GM23338 (cell line): ENCODE data around the gene NTPCR. TPM values are rescaled to one million over a fixed set of nuclear protein-coding genes. Genes with fewer than 3 reads are reported as not detected.

Experiments used
- ATAC-seq: fragments of 200-7000 bp; cut with Tn5 transposase; 3 replicates; pipeline ENCODE4 v1.9.1; 2020
- DNase-seq: peaks from one replicate; pipeline ENCODE4 v3.0.0-alpha.2; 2015; ENCODE audit warnings: low spot score
- H2AFZ ChIP-seq: fragments of 200-600 bp; sonication (generic); 2 replicates; pipeline ENCODE4 v1.8.0; 2016; ENCODE audit warnings: antibody characterized with exemption, mild to moderate bottlenecking, moderate library complexity
- H3F3A ChIP-seq: fragments of 200-600 bp; sonication (generic); replicated peaks from 2 replicates; pipeline ENCODE4 v1.8.0; 2017; ENCODE audit warnings: antibody characterized with exemption, mixed run types, low read depth
- H3K27ac ChIP-seq: fragments of 200-600 bp; sonication (generic); 2 replicates; pipeline ENCODE4 v1.6.1; 2016; ENCODE audit warnings: low read depth
- H3K27me3 ChIP-seq: fragments of 200-600 bp; sonication (generic); 2 replicates; pipeline ENCODE4 v1.8.0; 2016; ENCODE audit warnings: mild to moderate bottlenecking, mixed run types, moderate library complexity; ENCODE audit not compliant: insufficient read depth
- H3K36me3 ChIP-seq: fragments of 200-600 bp; sonication (generic); 2 replicates; pipeline ENCODE4 v1.8.0; 2016; ENCODE audit warnings: mild to moderate bottlenecking; ENCODE audit not compliant: insufficient read depth
- H3K4me1 ChIP-seq: fragments of 200-600 bp; sonication (generic); 2 replicates; pipeline ENCODE4 v1.8.0; 2016; ENCODE audit warnings: mild to moderate bottlenecking, moderate library complexity; ENCODE audit not compliant: insufficient read depth
- H3K4me2 ChIP-seq: fragments of 200-600 bp; sonication (generic); 2 replicates; pipeline ENCODE4 v1.7.1; 2017; ENCODE audit warnings: mixed run types
- H3K4me3 ChIP-seq: fragments of 200-600 bp; sonication (generic); 2 replicates; pipeline ENCODE4 v1.6.1; 2016; ENCODE audit warnings: mixed run types
- H3K79me2 ChIP-seq: fragments of 200-600 bp; sonication (generic); replicated peaks from 2 replicates; pipeline ENCODE4 v1.8.0; 2017; ENCODE audit warnings: mild to moderate bottlenecking; ENCODE audit not compliant: insufficient read depth
- H3K9me2 ChIP-seq: fragments of 200-600 bp; sonication (generic); 2 replicates; pipeline ENCODE4 v1.8.0; 2017; ENCODE audit not compliant: insufficient read depth
- H4K20me1 ChIP-seq: fragments of 200-600 bp; sonication (generic); replicated peaks from 2 replicates; pipeline ENCODE4 v1.8.0; 2017; ENCODE audit warnings: mild to moderate bottlenecking; ENCODE audit not compliant: insufficient read depth
- H3K27ac Mint-ChIP-seq: 2 replicates; pipeline ENCODE4 v1.8.0; 2020; ENCODE audit warnings: inconsistent platforms, mild to moderate bottlenecking, moderate library complexity, mixed read lengths
- H3K27me3 Mint-ChIP-seq: 3 replicates; pipeline ENCODE4 v1.8.0; 2022; ENCODE audit warnings: low read depth, mild to moderate bottlenecking, moderate library complexity, mixed read lengths, inconsistent platforms; ENCODE audit not compliant: insufficient read depth, poor library complexity
- H3K36me3 Mint-ChIP-seq: 3 replicates; pipeline ENCODE4 v1.8.0; 2021; ENCODE audit warnings: low read depth, mild to moderate bottlenecking, inconsistent platforms, moderate library complexity, mixed read lengths
- H3K4me1 Mint-ChIP-seq: 3 replicates; pipeline ENCODE4 v1.8.0; 2020; ENCODE audit warnings: mild to moderate bottlenecking, inconsistent platforms, mixed read lengths
- H3K4me3 Mint-ChIP-seq: 3 replicates; pipeline ENCODE4 v1.8.0; 2021; ENCODE audit warnings: moderate library complexity, mild to moderate bottlenecking, inconsistent platforms, mixed read lengths
- H3K9me3 Mint-ChIP-seq: 3 replicates; pipeline ENCODE4 v1.8.0; 2020; ENCODE audit warnings: moderate library complexity, mild to moderate bottlenecking, inconsistent platforms, mixed read lengths
- CREB1 ChIP-seq: fragments of 250-450 bp; sonication (Bioruptor Pico); IDR thresholded peaks from 2 replicates; pipeline ENCODE4 v1.5.0; 2020; ENCODE audit warnings: low read depth, mild to moderate bottlenecking, moderate library complexity
- EZH2 ChIP-seq: fragments of 200-600 bp; sonication (generic); IDR thresholded peaks from one replicate; pipeline ENCODE4 v1.8.0; 2017; ENCODE audit warnings: antibody characterized with exemption, mild to moderate bottlenecking, low read depth; ENCODE audit not compliant: unreplicated experiment
- EZH2phosphoT487 ChIP-seq: fragments of 200-600 bp; sonication (generic); IDR thresholded peaks from one replicate; pipeline ENCODE4 v1.8.1; 2018; ENCODE audit warnings: antibody characterized with exemption; ENCODE audit not compliant: unreplicated experiment
- JUNB ChIP-seq: IDR thresholded peaks from one replicate; pipeline ENCODE4 v1.6.1; 2016; ENCODE audit warnings: antibody characterized with exemption; ENCODE audit not compliant: unreplicated experiment
- NANOG ChIP-seq: IDR thresholded peaks from 2 replicates; pipeline ENCODE4 v1.6.1; 2016; ENCODE audit warnings: antibody characterized with exemption, borderline replicate concordance
- POLR2AphosphoS5 ChIP-seq: IDR thresholded peaks from 2 replicates; pipeline ENCODE4 v1.6.1; 2016; ENCODE audit warnings: antibody characterized with exemption, low read depth
- ZNF114 ChIP-seq: fragments of 250-450 bp; sonication (Bioruptor Pico); IDR thresholded peaks from 2 replicates; pipeline ENCODE4 v1.5.0; 2020; ENCODE audit warnings: mild to moderate bottlenecking, moderate library complexity
- polyA plus RNA-seq: library from polyadenylated mRNA; unstranded; fragments of >200 nt; fragmentation: Nextera tagmentation; extraction: Ambion mirVana; gene quantifications from 2 replicates; pipeline ENCODE4 v1.2.1, GENCODE V29; 2016
- total RNA-seq: library from RNA; depleted of rRNA; stranded (reverse); fragments of >200 nt; shearing (Covaris generic); gene quantifications from 2 replicates; pipeline ENCODE4 v1.2.3, GENCODE V29; 2014
- TF ChIP-seq, protein P1 (sequence below), 2 experiments: fragments of 200-600 bp in 1 of 2; sonication (generic) in 1 of 2; conservative IDR thresholded peaks; 2 replicates each; pipeline versions ENCODE4 v1.5.1 to v1.6.1; 2016 to 2017; ENCODE audit warnings: antibody characterized with exemption in 2 of 2, low read depth in 2 of 2, mild to moderate bottlenecking in 2 of 2, moderate library complexity in 1 of 2

The NTPCR gene
- total and polyA plus RNA-seq, 2 experiments from 2014 or later, result 64.1 to 150 TPM

DNA sequence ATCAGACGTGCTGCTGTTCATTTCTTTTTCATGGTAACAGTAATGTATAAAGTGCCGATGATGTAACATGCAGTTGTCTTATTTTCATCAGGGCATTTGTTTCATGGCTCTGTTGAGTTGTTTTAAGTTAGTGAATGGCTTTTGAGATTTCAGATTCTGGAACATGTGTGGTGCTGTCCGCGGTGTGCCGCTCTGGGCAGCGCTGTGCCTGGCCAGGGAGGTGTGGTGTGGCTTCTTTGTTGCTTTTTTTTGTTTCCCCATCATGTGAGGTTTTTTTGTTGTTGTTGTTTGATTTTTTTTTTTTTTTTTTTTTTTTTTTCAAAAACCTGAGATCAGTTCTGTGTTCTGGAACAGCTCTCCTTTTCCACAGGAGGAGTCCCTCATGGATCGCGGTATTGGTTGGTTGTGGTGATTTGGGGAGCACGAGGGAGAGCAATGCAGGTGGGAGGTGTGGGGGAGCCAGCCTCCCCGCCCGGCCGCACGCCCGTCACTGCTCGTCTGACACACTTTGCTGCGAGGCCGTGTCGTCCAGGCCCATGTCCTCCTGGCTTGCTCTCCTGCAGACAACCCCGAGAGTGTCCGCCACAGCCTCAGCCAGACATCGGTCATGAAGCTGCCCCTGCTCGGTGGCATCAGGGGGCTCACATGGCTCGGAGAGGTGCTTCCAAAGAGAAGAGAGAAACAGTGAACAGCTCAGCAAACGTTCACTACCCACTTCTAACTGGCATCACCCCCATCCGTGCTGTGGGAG lies 33.6 kb downstream of the NTPCR start:
- Histone ChIP-seq H3K4me2 (no peak overlapping the region), H3K9me2 (no peaks in the 10 kb centered on the region), H3K4me3 (no peak overlapping the region), H3K4me1 (peaks cover 5% of the 10 kb centered on the region), H3K27me3 (no peaks in the 10 kb centered on the region), H3K27ac (no peak overlapping the region), H2AFZ (no peak overlapping the region), H4K20me1 (0 out of 2 replicates have a peak, but pooled peaks cover 6% of the 10 kb centered on the region), H3F3A (no peaks in the 10 kb centered on the region), H3K79me2 (no peaks in the 10 kb centered on the region), H3K36me3 (no peaks in the 10 kb centered on the region; the same call in 1 of the 2 replicates)
- Mint-ChIP-seq H3K4me1 (peaks cover 10% of the 10 kb centered on the region), H3K36me3 (peaks cover 17% of the 10 kb centered on the region; the same call in 2 of the 3 replicates), H3K27ac (peak overlapping the region; percentile 43; the same call in 1 of the 2 replicates), H3K9me3 (no peaks in the 10 kb centered on the region), H3K27me3 (peaks cover 6% of the 10 kb centered on the region), H3K4me3 (no peak overlapping the region)
- no peak for ATAC-seq
- no peak for DNase-seq
- TF ChIP-seq POLR2AphosphoS5, result 0 out of 2 replicates have a peak, but pooled peaks have one; percentile 29
- no peak for TF ChIP-seq ZNF114 (CRISPR knock-in tag)

DNA sequence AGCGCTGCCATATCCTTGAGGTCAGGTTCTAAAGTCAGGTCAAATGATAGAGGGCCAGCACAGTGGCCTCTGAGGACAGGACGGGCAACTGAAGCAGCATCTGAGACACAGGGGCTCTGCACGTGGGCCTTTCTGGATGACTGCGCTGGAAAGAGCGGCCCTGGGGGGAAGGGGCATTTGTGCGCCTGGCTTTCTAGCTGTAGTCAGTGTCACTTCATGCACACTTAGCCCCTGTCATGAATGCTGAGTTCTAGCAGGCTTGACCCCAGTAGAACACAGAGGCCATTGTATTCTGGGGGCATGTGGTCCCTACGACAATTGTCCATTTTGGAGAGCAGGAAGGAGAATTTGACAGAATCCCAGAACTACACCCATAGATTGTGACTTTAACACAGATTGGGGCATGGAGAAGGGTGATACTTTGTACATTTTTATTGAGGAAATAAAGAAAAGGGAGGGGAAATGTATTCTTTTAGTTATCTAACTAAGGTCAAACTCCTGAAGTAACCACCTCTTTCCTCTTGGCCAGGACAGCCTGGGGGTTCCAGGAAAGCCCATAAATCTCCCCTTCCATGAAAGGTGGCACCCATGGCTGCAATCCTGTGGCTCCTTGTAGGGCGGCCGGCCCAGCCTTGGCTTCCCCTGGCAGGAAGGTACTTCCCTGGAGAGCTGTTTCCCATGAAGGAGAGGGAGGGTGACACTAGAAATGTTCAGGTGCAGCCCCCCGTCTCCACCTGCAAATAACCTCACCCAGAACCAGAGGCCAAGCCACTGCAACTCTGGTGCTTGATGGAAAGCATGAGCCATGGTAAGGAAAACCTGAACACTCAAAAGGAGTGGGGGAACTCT lies 34.4 kb downstream of the NTPCR start:
- Histone ChIP-seq H3K79me2 (no peaks in the 10 kb centered on the region), H3K36me3 (no peaks in the 10 kb centered on the region; the same call in 1 of the 2 replicates), H4K20me1 (0 out of 2 replicates have a peak, but pooled peaks cover 6% of the 10 kb centered on the region), H2AFZ (no peak overlapping the region), H3K4me3 (no peak overlapping the region), H3K9me2 (no peaks in the 10 kb centered on the region), H3F3A (no peaks in the 10 kb centered on the region), H3K27ac (no peak overlapping the region), H3K4me1 (peaks cover 5% of the 10 kb centered on the region), H3K27me3 (no peaks in the 10 kb centered on the region), H3K4me2 (no peak overlapping the region)
- ATAC-seq (no peak), DNase-seq (no peak)
- no peak for TF ChIP-seq POLR2AphosphoS5
- no peak for TF ChIP-seq JUNB
- TF ChIP-seq NANOG, result no peak
- no peak for TF ChIP-seq EZH2
- TF ChIP-seq ZNF114 (CRISPR knock-in tag), result no peak
- Mint-ChIP-seq H3K27me3 (peaks cover 3% of the 10 kb centered on the region), H3K9me3 (no peaks in the 10 kb centered on the region), H3K36me3 (peaks cover 20% of the 10 kb centered on the region), H3K4me3 (no peak overlapping the region), H3K4me1 (peaks cover 10% of the 10 kb centered on the region), H3K27ac (no peak overlapping the region)

DNA sequence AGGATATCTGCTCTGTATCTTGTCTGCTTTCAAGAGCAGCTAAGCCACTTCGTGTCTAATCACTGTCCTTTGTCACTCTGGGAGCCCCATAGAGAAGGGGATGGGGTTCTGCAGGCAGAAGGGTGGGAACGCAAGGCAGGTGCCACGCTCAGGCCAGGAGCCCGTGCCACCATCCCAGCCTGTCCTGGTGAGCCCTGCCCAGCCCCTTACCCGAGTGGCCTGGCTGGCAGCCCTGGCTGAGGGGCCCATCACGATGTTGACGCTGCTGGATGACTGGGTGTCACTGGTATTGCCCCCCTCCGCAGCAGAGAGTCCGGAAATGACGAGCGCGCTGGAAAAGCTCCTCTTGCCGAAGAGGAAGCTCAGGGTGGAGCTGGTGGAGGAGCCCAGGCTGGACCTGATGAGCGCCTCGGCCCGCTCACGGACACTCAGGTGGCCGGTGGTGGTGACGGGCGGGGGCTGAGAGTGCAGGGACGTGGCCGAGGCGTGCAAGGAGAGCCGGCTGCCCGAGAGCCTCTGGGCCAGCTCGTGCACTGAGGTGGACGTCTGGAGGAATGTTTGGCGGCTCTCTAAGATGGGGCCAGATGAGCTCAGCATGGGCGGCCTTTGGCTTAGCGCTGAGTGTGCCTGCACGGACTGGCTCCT lies 35.6 kb downstream of the NTPCR start:
- Mint-ChIP-seq H3K4me1 (peaks cover 2% of the 10 kb centered on the region; the same call in 1 of the 3 replicates), H3K36me3 (peaks cover 25% of the 10 kb centered on the region), H3K4me3 (no peak overlapping the region), H3K27me3 (peaks cover 7% of the 10 kb centered on the region), H3K27ac (no peak overlapping the region), H3K9me3 (no peaks in the 10 kb centered on the region)
- Histone ChIP-seq H3K36me3 (no peaks in the 10 kb centered on the region; the same call in 1 of the 2 replicates), H2AFZ (no peak overlapping the region), H3K27ac (no peak overlapping the region), H3K4me2 (no peak overlapping the region), H3K27me3 (no peaks in the 10 kb centered on the region), H3K9me2 (no peaks in the 10 kb centered on the region), H3F3A (no peaks in the 10 kb centered on the region), H3K4me1 (0 out of 2 replicates have a peak, but pooled peaks cover under 1% of the 10 kb centered on the region), H3K4me3 (no peak overlapping the region), H3K79me2 (no peaks in the 10 kb centered on the region), H4K20me1 (0 out of 2 replicates have a peak, but pooled peaks cover 6% of the 10 kb centered on the region)
- ATAC-seq (no peak), DNase-seq (no peak)
- TF ChIP-seq NANOG (no peak), EZH2phosphoT487 (no peak), CREB1 (CRISPR knock-in tag) (no peak), ZNF114 (CRISPR knock-in tag) (no peak), POLR2AphosphoS5 (no peak)
- TF ChIP-seq, protein P1, sequence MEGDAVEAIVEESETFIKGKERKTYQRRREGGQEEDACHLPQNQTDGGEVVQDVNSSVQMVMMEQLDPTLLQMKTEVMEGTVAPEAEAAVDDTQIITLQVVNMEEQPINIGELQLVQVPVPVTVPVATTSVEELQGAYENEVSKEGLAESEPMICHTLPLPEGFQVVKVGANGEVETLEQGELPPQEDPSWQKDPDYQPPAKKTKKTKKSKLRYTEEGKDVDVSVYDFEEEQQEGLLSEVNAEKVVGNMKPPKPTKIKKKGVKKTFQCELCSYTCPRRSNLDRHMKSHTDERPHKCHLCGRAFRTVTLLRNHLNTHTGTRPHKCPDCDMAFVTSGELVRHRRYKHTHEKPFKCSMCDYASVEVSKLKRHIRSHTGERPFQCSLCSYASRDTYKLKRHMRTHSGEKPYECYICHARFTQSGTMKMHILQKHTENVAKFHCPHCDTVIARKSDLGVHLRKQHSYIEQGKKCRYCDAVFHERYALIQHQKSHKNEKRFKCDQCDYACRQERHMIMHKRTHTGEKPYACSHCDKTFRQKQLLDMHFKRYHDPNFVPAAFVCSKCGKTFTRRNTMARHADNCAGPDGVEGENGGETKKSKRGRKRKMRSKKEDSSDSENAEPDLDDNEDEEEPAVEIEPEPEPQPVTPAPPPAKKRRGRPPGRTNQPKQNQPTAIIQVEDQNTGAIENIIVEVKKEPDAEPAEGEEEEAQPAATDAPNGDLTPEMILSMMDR (conservative IDR thresholded peaks at IDR 0.05; ENCODE audit: low read depth in 2 of 2), result no peak
